IPS DF 19.7 (cell line): Measurements from ENCODE around the gene SLC9A8.
"Not testable (repeated sequence)": the region's sequence is repeated elsewhere in the genome, so short reads cannot be mapped to it uniquely, and the experiment has no call there.

Source experiments
- DNase-seq: peaks from one replicate; pipeline ENCODE4 v3.0.0-alpha.2; 2013; ENCODE audit warnings: low read depth, low spot score

Gene SLC9A8

GRCh38 chr20:49812507-49813304, at the start of gene SLC9A8:
Gene SLC9A8, plus strand, starts transcription at chr20:49812828. Its CDS starts 95 bp downstream, at chr20:49812923.
- peak; percentile 69 for DNase-seq

- DNase-seq, result no peak
Measured at GRCh38 chr20:49762940-49763766, 49.5 kb upstream of the SLC9A8 start.

GRCh38 chr20:49765413-49765736, 47.3 kb upstream of the SLC9A8 start:
- no peak for DNase-seq

- no peak for DNase-seq
Measured at GRCh38 chr20:49765846-49766541, 46.6 kb upstream of the SLC9A8 start.

GRCh38 chr20:49766979-49767521, 45.6 kb upstream of the SLC9A8 start:
- DNase-seq, result no peak

- peak; percentile 94 for DNase-seq
Measured at GRCh38 chr20:49768204-49769047, 44.2 kb upstream of the SLC9A8 start.

- no peak for DNase-seq
Measured at GRCh38 chr20:49769048-49769581, 43.5 kb upstream of the SLC9A8 start.

GRCh38 chr20:49770634-49771033, 42.0 kb upstream of the SLC9A8 start:
- no peak for DNase-seq

- not testable (repeated sequence) for DNase-seq
Measured at GRCh38 chr20:49774213-49774612, 38.4 kb upstream of the SLC9A8 start.

- DNase-seq, result peak; percentile 64
Measured at GRCh38 chr20:49775229-49775693, 37.4 kb upstream of the SLC9A8 start.

GRCh38 chr20:49779972-49780371, 32.7 kb upstream of the SLC9A8 start:
- no peak for DNase-seq

- DNase-seq, result no peak
Measured at GRCh38 chr20:49781676-49782075, 31.0 kb upstream of the SLC9A8 start.

GRCh38 chr20:49782439-49782838, 30.2 kb upstream of the SLC9A8 start:
- DNase-seq, result not testable (repeated sequence)

- not testable (repeated sequence) for DNase-seq
Measured at GRCh38 chr20:49783021-49783995, 29.3 kb upstream of the SLC9A8 start.

- no peak for DNase-seq
Measured at GRCh38 chr20:49784291-49784690, 28.3 kb upstream of the SLC9A8 start.

GRCh38 chr20:49785149-49785851, 27.3 kb upstream of the SLC9A8 start:
- no peak for DNase-seq

GRCh38 chr20:49785852-49786175, 26.8 kb upstream of the SLC9A8 start:
- no peak for DNase-seq

GRCh38 chr20:49786196-49786595, 26.4 kb upstream of the SLC9A8 start:
- DNase-seq, result no peak
